C4-2B (cell line): Measurements from ENCODE around the gene PPP1R7.

ENCODE experiments used
- ZFX ChIP-seq: fragments of 450-650 bp; IDR thresholded peaks from 2 replicates; pipeline ENCODE4 v1.6.1; 2017
- TF ChIP-seq, protein P1 (sequence below): fragments of 450-650 bp; conservative IDR thresholded peaks from 2 replicates; pipeline ENCODE4 v1.5.1; 2017; ENCODE audit warnings: mild to moderate bottlenecking

DNA sequence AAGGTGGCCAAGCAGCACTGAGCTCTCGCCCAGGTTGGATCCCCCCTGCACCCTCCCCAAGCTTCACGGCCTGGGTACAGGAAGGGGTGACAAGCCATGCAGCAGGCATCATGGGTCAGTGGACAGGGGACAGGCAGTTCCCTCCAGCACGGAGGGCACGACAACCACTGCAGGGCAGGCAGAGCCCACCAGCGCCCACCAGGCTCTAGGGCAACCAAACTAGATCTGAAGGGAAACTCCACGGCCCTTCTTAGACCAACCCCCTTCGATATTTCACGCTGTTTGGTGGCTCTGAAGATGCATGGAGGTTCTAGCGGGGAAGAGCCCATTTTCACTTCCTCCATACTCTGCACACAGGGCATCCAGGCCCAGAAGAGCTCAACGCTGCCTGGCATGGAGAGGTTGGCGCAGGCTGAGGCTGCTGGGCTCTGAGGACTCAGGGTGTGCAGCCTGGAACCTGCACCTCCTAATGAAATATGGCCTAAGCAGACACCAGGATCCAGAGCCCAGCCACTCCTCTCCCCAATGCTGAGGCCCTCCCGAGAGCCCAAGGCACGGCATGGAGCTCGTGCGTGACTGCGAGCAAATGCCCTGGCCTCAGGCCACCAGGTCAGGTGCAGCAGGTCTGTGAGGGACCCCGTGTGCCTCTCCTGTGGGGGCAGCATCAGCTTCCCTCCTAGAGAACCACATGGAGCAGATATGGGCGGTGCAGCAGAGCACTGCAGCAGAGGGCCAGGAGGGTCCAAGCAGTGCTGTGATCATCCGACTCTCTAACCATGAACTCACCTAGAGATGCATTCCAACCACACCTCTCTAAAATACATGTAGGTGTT, 39.4 kb upstream of the PPP1R7 start:
- TF ChIP-seq, protein P1, sequence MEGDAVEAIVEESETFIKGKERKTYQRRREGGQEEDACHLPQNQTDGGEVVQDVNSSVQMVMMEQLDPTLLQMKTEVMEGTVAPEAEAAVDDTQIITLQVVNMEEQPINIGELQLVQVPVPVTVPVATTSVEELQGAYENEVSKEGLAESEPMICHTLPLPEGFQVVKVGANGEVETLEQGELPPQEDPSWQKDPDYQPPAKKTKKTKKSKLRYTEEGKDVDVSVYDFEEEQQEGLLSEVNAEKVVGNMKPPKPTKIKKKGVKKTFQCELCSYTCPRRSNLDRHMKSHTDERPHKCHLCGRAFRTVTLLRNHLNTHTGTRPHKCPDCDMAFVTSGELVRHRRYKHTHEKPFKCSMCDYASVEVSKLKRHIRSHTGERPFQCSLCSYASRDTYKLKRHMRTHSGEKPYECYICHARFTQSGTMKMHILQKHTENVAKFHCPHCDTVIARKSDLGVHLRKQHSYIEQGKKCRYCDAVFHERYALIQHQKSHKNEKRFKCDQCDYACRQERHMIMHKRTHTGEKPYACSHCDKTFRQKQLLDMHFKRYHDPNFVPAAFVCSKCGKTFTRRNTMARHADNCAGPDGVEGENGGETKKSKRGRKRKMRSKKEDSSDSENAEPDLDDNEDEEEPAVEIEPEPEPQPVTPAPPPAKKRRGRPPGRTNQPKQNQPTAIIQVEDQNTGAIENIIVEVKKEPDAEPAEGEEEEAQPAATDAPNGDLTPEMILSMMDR: no peak
- TF ChIP-seq ZFX: no peak
